ENCODE data around the gene MED27.

MED27 gene

DNA sequence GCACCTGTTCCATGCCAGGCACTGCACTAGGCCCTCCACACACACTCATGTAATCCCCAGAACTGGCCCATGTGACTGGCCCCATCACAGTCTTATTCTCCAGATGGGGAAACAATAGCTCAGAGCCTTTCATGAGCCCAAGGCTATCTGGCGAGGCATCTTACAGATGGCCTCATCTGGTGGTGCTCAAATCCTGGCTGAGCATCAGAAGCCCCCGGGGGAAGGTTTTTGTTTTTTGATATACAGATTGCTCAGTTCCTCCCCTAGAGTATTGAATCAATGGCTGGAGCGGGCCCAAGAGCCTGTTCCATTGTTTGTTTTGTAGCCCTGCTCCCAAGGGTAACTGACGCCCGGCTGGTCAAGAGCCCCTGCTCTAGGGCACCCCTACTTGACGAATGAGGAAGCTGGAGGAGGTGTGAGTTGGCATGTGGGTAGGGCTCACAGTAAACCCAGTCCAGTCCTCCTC, 194.5 kb downstream of the MED27 start:
- DNase-seq (ENCODE audit: low read depth) = no peak

DNA sequence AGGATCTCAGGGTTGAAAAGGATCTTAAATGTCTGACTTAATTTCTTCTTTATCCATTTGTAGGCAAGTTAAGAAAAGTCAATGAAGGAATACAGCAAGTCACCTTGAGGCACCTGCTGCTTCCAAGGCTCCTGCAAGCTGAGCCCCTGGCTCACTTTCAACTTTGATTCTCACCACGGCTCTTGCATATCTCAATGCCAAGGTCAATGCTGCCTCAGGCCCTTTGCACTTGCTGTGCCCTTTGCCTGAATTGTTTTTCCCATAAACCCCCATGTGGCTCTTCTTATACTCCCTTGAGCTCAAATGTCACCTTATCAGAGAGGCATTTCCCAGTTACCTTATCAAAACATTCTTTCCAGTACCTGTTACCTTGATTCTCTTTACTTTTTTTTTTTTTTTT, 195.4 kb downstream of the MED27 start:
- TF ChIP-seq, protein P1, sequence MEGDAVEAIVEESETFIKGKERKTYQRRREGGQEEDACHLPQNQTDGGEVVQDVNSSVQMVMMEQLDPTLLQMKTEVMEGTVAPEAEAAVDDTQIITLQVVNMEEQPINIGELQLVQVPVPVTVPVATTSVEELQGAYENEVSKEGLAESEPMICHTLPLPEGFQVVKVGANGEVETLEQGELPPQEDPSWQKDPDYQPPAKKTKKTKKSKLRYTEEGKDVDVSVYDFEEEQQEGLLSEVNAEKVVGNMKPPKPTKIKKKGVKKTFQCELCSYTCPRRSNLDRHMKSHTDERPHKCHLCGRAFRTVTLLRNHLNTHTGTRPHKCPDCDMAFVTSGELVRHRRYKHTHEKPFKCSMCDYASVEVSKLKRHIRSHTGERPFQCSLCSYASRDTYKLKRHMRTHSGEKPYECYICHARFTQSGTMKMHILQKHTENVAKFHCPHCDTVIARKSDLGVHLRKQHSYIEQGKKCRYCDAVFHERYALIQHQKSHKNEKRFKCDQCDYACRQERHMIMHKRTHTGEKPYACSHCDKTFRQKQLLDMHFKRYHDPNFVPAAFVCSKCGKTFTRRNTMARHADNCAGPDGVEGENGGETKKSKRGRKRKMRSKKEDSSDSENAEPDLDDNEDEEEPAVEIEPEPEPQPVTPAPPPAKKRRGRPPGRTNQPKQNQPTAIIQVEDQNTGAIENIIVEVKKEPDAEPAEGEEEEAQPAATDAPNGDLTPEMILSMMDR (IDR thresholded peaks at IDR 0.05; ENCODE audit: control insufficient read depth, extremely low read depth, insufficient read depth) = no peak
- no peak for DNase-seq (ENCODE audit: low read depth)
- no peak overlapping the region for H3K4me3 ChIP-seq (ENCODE audit: low read depth, low read length)

More for the DNA sequence above, 194.5 kb downstream of the MED27 start:
- no peak overlapping the region for H3K4me3 ChIP-seq (ENCODE audit: low read depth, low read length)
- TF ChIP-seq, protein P1 (IDR thresholded peaks at IDR 0.05; ENCODE audit: control insufficient read depth, extremely low read depth, insufficient read depth) = no peak

DNA sequence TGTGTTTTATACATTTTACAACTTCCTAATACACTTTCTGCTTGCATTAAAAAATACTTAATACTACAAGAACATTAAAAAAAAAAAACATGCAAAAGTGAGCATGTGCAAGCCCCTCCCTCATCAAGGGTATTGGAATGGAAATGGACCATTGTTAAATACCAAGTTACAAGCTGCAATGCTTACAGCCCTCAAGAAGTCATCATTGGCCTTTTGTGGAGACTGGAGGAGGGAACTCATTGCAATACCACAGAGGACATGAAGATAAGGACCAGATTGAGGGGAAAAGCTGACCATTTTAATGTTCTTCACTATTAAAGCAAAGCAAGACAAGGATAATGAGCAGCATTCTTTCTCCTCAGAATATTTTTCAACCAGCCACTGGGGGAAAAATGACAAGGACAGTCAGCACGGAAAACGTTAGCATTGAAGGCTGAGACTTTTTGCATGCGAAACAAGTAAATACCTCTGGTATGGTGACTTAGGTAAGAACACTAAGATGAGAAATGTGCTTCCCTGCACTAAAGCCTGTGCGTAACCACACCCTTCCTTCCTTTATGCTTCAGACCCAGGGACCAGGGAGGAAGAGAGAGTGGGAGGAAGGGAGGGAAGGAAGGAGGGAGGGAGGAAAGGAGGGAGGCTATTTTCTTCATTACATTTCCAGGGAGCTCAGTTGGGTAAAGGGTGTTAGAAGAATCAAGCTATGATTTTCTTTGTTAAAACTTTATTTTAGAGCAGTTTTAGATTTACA, 198.7 kb downstream of the MED27 start:
- no peak for DNase-seq (ENCODE audit: low read depth)
- no peak overlapping the region for H3K4me3 ChIP-seq (ENCODE audit: low read depth, low read length)
- TF ChIP-seq, protein P1 (IDR thresholded peaks at IDR 0.05; ENCODE audit: control insufficient read depth, extremely low read depth, insufficient read depth) = no peak

DNA sequence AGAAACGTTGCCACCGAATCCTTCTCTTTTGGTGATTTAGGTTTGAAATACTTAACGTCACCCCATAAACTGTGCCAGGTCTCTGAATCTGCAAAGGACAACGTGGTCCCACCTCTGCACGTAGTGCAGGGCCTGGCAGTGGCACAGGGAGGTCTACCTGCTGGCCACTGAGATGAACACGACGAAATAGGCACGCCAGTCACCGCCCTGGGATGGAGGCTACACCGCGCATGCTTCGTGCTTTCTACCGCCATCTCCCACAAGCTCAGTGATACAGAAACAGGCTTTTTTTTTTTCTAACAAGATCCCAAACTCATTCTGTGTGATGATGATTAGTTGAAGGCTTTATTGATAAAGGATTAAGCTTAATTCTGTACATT, 199.8 kb downstream of the MED27 start:
- no peak for DNase-seq (ENCODE audit: low read depth)
- TF ChIP-seq, protein P1 (IDR thresholded peaks at IDR 0.05; ENCODE audit: control insufficient read depth, extremely low read depth, insufficient read depth) = no peak
- no peak overlapping the region for H3K4me3 ChIP-seq (ENCODE audit: low read depth, low read length)

DNA sequence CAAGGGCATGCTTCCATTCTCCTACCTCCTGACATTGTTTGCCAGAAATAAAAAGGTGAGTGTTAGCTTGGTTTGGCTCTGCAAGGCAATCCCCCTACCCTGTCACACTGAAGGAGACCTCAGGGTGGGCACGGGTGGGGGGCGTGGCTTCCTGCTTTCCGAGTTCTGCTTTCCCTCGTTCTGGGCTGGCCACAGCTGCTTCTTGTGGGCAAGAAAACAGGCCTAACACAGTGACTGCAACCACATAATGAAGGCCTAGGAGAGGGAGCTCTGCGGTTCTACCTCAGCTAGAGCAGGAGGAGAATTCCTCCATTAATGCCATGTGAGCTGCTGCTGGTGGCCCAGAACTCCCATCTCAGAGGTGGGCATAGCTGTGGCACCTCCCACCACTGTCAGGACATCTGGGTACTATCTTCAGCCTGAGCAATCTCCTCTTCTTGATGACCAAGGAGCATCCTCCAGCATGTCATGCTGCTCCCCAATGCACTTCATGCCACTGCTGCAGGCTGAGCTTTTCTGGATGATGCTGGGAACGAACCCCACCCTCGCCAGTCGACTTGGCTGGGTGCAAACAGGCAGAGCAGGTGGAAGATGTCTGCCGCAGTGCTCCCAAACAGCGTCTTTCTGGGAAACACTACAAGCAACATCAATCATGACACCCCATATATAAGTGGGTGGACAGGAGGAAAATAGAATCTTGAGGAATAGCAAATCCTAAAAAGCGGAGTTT, 200.3 kb downstream of the MED27 start:
- TF ChIP-seq, protein P1 (IDR thresholded peaks at IDR 0.05; ENCODE audit: control insufficient read depth, extremely low read depth, insufficient read depth) = no peak
- no peak for DNase-seq (ENCODE audit: low read depth)
- no peak overlapping the region for H3K4me3 ChIP-seq (ENCODE audit: low read depth, low read length)

DNA sequence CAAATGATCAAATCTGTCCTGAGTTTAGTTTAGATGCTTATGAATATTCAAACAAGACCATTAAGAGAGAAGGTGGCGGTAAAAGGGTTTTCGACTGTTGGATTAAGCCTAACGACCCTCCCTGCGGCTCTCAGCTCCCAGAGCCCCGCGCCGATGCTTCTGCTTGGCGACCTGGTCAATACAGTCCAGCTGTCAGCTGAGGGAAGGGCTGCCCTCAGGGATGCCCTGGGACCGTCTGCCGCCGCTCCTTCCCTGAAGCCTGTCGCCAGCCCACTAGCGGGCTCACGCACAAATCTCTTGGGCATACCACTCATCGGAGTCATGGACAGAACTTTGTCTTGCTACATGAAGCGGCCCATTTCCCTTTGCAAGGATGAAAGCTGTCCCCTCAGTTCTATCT, 203.2 kb downstream of the MED27 start:
- TF ChIP-seq, protein P1 (IDR thresholded peaks at IDR 0.05; ENCODE audit: control insufficient read depth, extremely low read depth, insufficient read depth) = no peak

More for the DNA sequence above, 203.2 kb downstream of the MED27 start:
- H3K4me3 ChIP-seq (ENCODE audit: low read depth, low read length) = no peak overlapping the region
- no peak for DNase-seq (ENCODE audit: low read depth)
